Osteoblast (primary cell): ENCODE results near the gene ALDH1B1. TPM values are rescaled to one million over a fixed set of nuclear protein-coding genes. Genes with fewer than 3 reads are reported as not detected.

Experiments
- DNase-seq: peaks from one replicate; pipeline ENCODE4 v3.0.0; 2011; ENCODE audit warnings: low spot score, mixed read lengths; ENCODE audit not compliant: insufficient read length; ENCODE audit errors: missing footprints
- H2AFZ ChIP-seq: 2 replicates; pipeline ENCODE4 v1.6.0; 2011; ENCODE audit warnings: mild to moderate bottlenecking, low read length
- H3K27ac ChIP-seq: 2 replicates; pipeline ENCODE4 v1.5.1; 2011; ENCODE audit warnings: mild to moderate bottlenecking, low read depth, low read length, moderate library complexity
- H3K27me3 ChIP-seq: 2 replicates; pipeline ENCODE4 v1.6.0; 2012; ENCODE audit warnings: mild to moderate bottlenecking, control low read depth, inconsistent platforms, low read length, moderate library complexity; ENCODE audit not compliant: insufficient read depth
- H3K36me3 ChIP-seq: 2 replicates; pipeline ENCODE4 v1.5.1; 2011; ENCODE audit warnings: mild to moderate bottlenecking, low read length, control low read depth, moderate library complexity; ENCODE audit not compliant: insufficient read depth
- H3K4me1 ChIP-seq: 2 replicates; pipeline ENCODE4 v1.5.1; 2011; ENCODE audit warnings: mild to moderate bottlenecking, low read length, control low read depth, moderate library complexity; ENCODE audit not compliant: insufficient read depth
- H3K4me2 ChIP-seq: 2 replicates; pipeline ENCODE4 v1.6.0; 2011; ENCODE audit warnings: mild to moderate bottlenecking, low read length; ENCODE audit not compliant: insufficient read depth
- H3K4me3 ChIP-seq: fragments of 200-600 bp; sonication (generic); 3 replicates; pipeline ENCODE4 v1.5.1; 2012; ENCODE audit warnings: mild to moderate bottlenecking, low read length, inconsistent platforms; ENCODE audit not compliant: insufficient read depth
- H3K79me2 ChIP-seq: 2 replicates; pipeline ENCODE4 v1.6.0; 2012; ENCODE audit warnings: mild to moderate bottlenecking, low read length, control low read depth, inconsistent platforms; ENCODE audit not compliant: insufficient read depth
- H3K9me3 ChIP-seq: 2 replicates; pipeline ENCODE4 v1.5.1; 2011; ENCODE audit warnings: low read depth, low read length, control low read depth
- H4K20me1 ChIP-seq: 2 replicates; pipeline ENCODE4 v1.6.0; 2012; ENCODE audit warnings: mild to moderate bottlenecking, low read length, control low read depth; ENCODE audit not compliant: insufficient read depth
- CTCF ChIP-seq: IDR thresholded peaks from 2 replicates; pipeline ENCODE4 v1.5.1; 2011; ENCODE audit warnings: mild to moderate bottlenecking, low read depth, low read length, moderate library complexity; ENCODE audit errors: extremely low read depth
- total RNA-seq: library from RNA; depleted of rRNA; stranded (reverse); fragments of >200 nt; gene quantifications from 2 replicates; pipeline ENCODE4 v1.2.3, GENCODE V29; 2012

The ALDH1B1 gene
- total RNA-seq, 1 donor, result 38.0 TPM

- Histone ChIP-seq H3K4me3 (no peak overlapping the region), H3K27me3 (no peaks in the 10 kb centered on the region), H3K9me3 (no peaks in the 10 kb centered on the region), H3K27ac (no peak overlapping the region), H4K20me1 (no peaks in the 10 kb centered on the region), H3K36me3 (no peaks in the 10 kb centered on the region), H3K79me2 (no peaks in the 10 kb centered on the region), H2AFZ (no peak overlapping the region), H3K4me2 (no peak overlapping the region), H3K4me1 (peaks cover 6% of the 10 kb centered on the region)
- no peak for DNase-seq
- no peak for TF ChIP-seq CTCF
These were observed 48.0 kb downstream of the ALDH1B1 start for GRCh38 chr9:38440516-38440915.

- Histone ChIP-seq H3K27ac (no peak overlapping the region), H2AFZ (no peak overlapping the region), H3K27me3 (no peaks in the 10 kb centered on the region), H3K9me3 (no peaks in the 10 kb centered on the region), H3K4me2 (no peak overlapping the region), H3K79me2 (no peaks in the 10 kb centered on the region), H3K4me1 (peaks cover 5% of the 10 kb centered on the region), H4K20me1 (no peaks in the 10 kb centered on the region), H3K36me3 (no peaks in the 10 kb centered on the region), H3K4me3 (no peak overlapping the region)
- no peak for TF ChIP-seq CTCF
- no peak for DNase-seq
These were observed 49.0 kb downstream of the ALDH1B1 start for GRCh38 chr9:38441347-38442085.

- no peaks in the 10 kb centered on the region for H3K36me3 ChIP-seq
- no peak overlapping the region for H3K4me2 ChIP-seq
- no peak overlapping the region for H3K4me3 ChIP-seq
- H2AFZ ChIP-seq, result no peak overlapping the region
- no peak for DNase-seq
- TF ChIP-seq CTCF, result no peak
- no peaks in the 10 kb centered on the region for H3K79me2 ChIP-seq
- H3K27me3 ChIP-seq, result no peaks in the 10 kb centered on the region
- no peaks in the 10 kb centered on the region for H4K20me1 ChIP-seq
- no peaks in the 10 kb centered on the region for H3K9me3 ChIP-seq
- no peak overlapping the region for H3K27ac ChIP-seq
- peaks cover 3% of the 10 kb centered on the region for H3K4me1 ChIP-seq
These were observed 50.1 kb downstream of the ALDH1B1 start for GRCh38 chr9:38442473-38443096.

- H3K4me1 ChIP-seq, result no peaks in the 10 kb centered on the region
- H3K36me3 ChIP-seq, result no peaks in the 10 kb centered on the region
- H2AFZ ChIP-seq, result no peak overlapping the region
- no peaks in the 10 kb centered on the region for H3K79me2 ChIP-seq
- no peak for DNase-seq
- no peaks in the 10 kb centered on the region for H4K20me1 ChIP-seq
- H3K27me3 ChIP-seq, result no peaks in the 10 kb centered on the region
- no peak overlapping the region for H3K4me3 ChIP-seq
- H3K27ac ChIP-seq, result no peak overlapping the region
- no peaks in the 10 kb centered on the region for H3K9me3 ChIP-seq
- no peak for TF ChIP-seq CTCF
- no peak overlapping the region for H3K4me2 ChIP-seq
These were observed 50.7 kb downstream of the ALDH1B1 start for GRCh38 chr9:38443181-38443580.
